ENCODE results near the gene CAT.

CAT gene

GRCh38 chr11:34441814-34442213, 3.1 kb downstream of the CAT start:
- Histone ChIP-seq H3K9me3 (ENCODE audit: control insufficient read depth, low read length) (no peaks in the 10 kb centered on the region), H3K36me3 (ENCODE audit: control insufficient read depth, insufficient read depth, low read length) (no peaks in the 10 kb centered on the region), H3K27ac (ENCODE audit: low read depth, low read length, severe bottlenecking) (no peak overlapping the region), H3K4me3 (ENCODE audit: extremely low read depth, insufficient read depth, low read length, poor library complexity, severe bottlenecking) (no peak overlapping the region), H3K4me1 (ENCODE audit: control insufficient read depth, insufficient read depth, low read length, poor library complexity, severe bottlenecking) (no peaks in the 10 kb centered on the region)

- no peak overlapping the region for H3K4me3 ChIP-seq (ENCODE audit: extremely low read depth, insufficient read depth, low read length, poor library complexity, severe bottlenecking)
- no peaks in the 10 kb centered on the region for H3K36me3 ChIP-seq (ENCODE audit: control insufficient read depth, insufficient read depth, low read length)
- H3K4me1 ChIP-seq (ENCODE audit: control insufficient read depth, insufficient read depth, low read length, poor library complexity, severe bottlenecking) = no peaks in the 10 kb centered on the region
- H3K27ac ChIP-seq (ENCODE audit: low read depth, low read length, severe bottlenecking) = no peak overlapping the region
- WGBS, 2 experiments (ENCODE audit: insufficient coverage in 2 of 2) = 75 to 100% methylated on average over 1 to 2 of the region's 3 CpGs
- no peaks in the 10 kb centered on the region for H3K9me3 ChIP-seq (ENCODE audit: control insufficient read depth, low read length)
Measured at GRCh38 chr11:34443136-34443535, 4.4 kb downstream of the CAT start.

- no peak overlapping the region for H3K4me3 ChIP-seq (ENCODE audit: extremely low read depth, insufficient read depth, low read length, poor library complexity, severe bottlenecking)
- WGBS, 2 experiments (ENCODE audit: insufficient coverage in 2 of 2) = 76 to 100% methylated on average over 2 to 3 of the region's 4 CpGs
- H3K27ac ChIP-seq (ENCODE audit: low read depth, low read length, severe bottlenecking) = no peak overlapping the region
- no peaks in the 10 kb centered on the region for H3K36me3 ChIP-seq (ENCODE audit: control insufficient read depth, insufficient read depth, low read length)
- H3K9me3 ChIP-seq (ENCODE audit: control insufficient read depth, low read length) = no peaks in the 10 kb centered on the region
- H3K4me1 ChIP-seq (ENCODE audit: control insufficient read depth, insufficient read depth, low read length, poor library complexity, severe bottlenecking) = no peaks in the 10 kb centered on the region
Measured at GRCh38 chr11:34444428-34444827, 5.7 kb downstream of the CAT start.

- Histone ChIP-seq H3K4me3 (ENCODE audit: extremely low read depth, insufficient read depth, low read length, poor library complexity, severe bottlenecking) (no peak overlapping the region), H3K36me3 (ENCODE audit: control insufficient read depth, insufficient read depth, low read length) (no peaks in the 10 kb centered on the region), H3K9me3 (ENCODE audit: control insufficient read depth, low read length) (no peaks in the 10 kb centered on the region), H3K27ac (ENCODE audit: low read depth, low read length, severe bottlenecking) (no peak overlapping the region), H3K4me1 (ENCODE audit: control insufficient read depth, insufficient read depth, low read length, poor library complexity, severe bottlenecking) (no peaks in the 10 kb centered on the region)
- 70% methylated on average over 4 of the region's 4 CpGs; no CpG with 5 or more reads in 1 of the 2 experiments for WGBS, 2 experiments (ENCODE audit: insufficient coverage in 2 of 2)
Measured at GRCh38 chr11:34445956-34446355, 7.2 kb downstream of the CAT start.

- Histone ChIP-seq H3K4me1 (ENCODE audit: control insufficient read depth, insufficient read depth, low read length, poor library complexity, severe bottlenecking) (no peaks in the 10 kb centered on the region), H3K9me3 (ENCODE audit: control insufficient read depth, low read length) (no peaks in the 10 kb centered on the region), H3K27ac (ENCODE audit: low read depth, low read length, severe bottlenecking) (no peak overlapping the region), H3K4me3 (ENCODE audit: extremely low read depth, insufficient read depth, low read length, poor library complexity, severe bottlenecking) (no peak overlapping the region), H3K36me3 (ENCODE audit: control insufficient read depth, insufficient read depth, low read length) (no peaks in the 10 kb centered on the region)
- 75 to 96% methylated on average over 3 of the region's 5 CpGs for WGBS, 2 experiments (ENCODE audit: insufficient coverage in 2 of 2)
Measured at GRCh38 chr11:34446386-34446785, 7.7 kb downstream of the CAT start.

GRCh38 chr11:34447044-34447443, 8.3 kb downstream of the CAT start:
- Histone ChIP-seq H3K9me3 (ENCODE audit: control insufficient read depth, low read length) (no peaks in the 10 kb centered on the region), H3K36me3 (ENCODE audit: control insufficient read depth, insufficient read depth, low read length) (no peaks in the 10 kb centered on the region)

GRCh38 chr11:34448223-34448994, 9.7 kb downstream of the CAT start:
- 94 to 95% methylated on average over 9 to 10 of the region's 11 CpGs for WGBS, 2 experiments (ENCODE audit: insufficient coverage in 2 of 2)
- Histone ChIP-seq H3K4me3 (ENCODE audit: extremely low read depth, insufficient read depth, low read length, poor library complexity, severe bottlenecking) (no peak overlapping the region), H3K4me1 (ENCODE audit: control insufficient read depth, insufficient read depth, low read length, poor library complexity, severe bottlenecking) (no peaks in the 10 kb centered on the region), H3K9me3 (ENCODE audit: control insufficient read depth, low read length) (no peaks in the 10 kb centered on the region), H3K36me3 (ENCODE audit: control insufficient read depth, insufficient read depth, low read length) (no peaks in the 10 kb centered on the region), H3K27ac (ENCODE audit: low read depth, low read length, severe bottlenecking) (no peak overlapping the region)

More at GRCh38 chr11:34447044-34447443, 8.3 kb downstream of the CAT start:
- H3K4me3 ChIP-seq (ENCODE audit: extremely low read depth, insufficient read depth, low read length, poor library complexity, severe bottlenecking) = no peak overlapping the region
- H3K27ac ChIP-seq (ENCODE audit: low read depth, low read length, severe bottlenecking) = no peak overlapping the region
- no peaks in the 10 kb centered on the region for H3K4me1 ChIP-seq (ENCODE audit: control insufficient read depth, insufficient read depth, low read length, poor library complexity, severe bottlenecking)

- Histone ChIP-seq H3K36me3 (ENCODE audit: control insufficient read depth, insufficient read depth, low read length) (no peaks in the 10 kb centered on the region), H3K27ac (ENCODE audit: low read depth, low read length, severe bottlenecking) (no peak overlapping the region), H3K4me1 (ENCODE audit: control insufficient read depth, insufficient read depth, low read length, poor library complexity, severe bottlenecking) (no peaks in the 10 kb centered on the region), H3K9me3 (ENCODE audit: control insufficient read depth, low read length) (no peaks in the 10 kb centered on the region), H3K4me3 (ENCODE audit: extremely low read depth, insufficient read depth, low read length, poor library complexity, severe bottlenecking) (no peak overlapping the region)
- 80 to 85% methylated on average over 2 to 3 of the region's 3 CpGs for WGBS, 2 experiments (ENCODE audit: insufficient coverage in 2 of 2)
Measured at GRCh38 chr11:34449013-34449412, 10.3 kb downstream of the CAT start.

- H3K4me3 ChIP-seq (ENCODE audit: extremely low read depth, insufficient read depth, low read length, poor library complexity, severe bottlenecking) = no peak overlapping the region
- H3K9me3 ChIP-seq (ENCODE audit: control insufficient read depth, low read length) = no peaks in the 10 kb centered on the region
- WGBS, 2 experiments (ENCODE audit: insufficient coverage in 2 of 2) = no CpG with 5 or more reads among the region's 3 CpGs
- H3K27ac ChIP-seq (ENCODE audit: low read depth, low read length, severe bottlenecking) = no peak overlapping the region
- H3K36me3 ChIP-seq (ENCODE audit: control insufficient read depth, insufficient read depth, low read length) = no peaks in the 10 kb centered on the region
- no peaks in the 10 kb centered on the region for H3K4me1 ChIP-seq (ENCODE audit: control insufficient read depth, insufficient read depth, low read length, poor library complexity, severe bottlenecking)
Measured at GRCh38 chr11:34451053-34451452, 12.3 kb downstream of the CAT start.

- WGBS, 2 experiments (ENCODE audit: insufficient coverage in 2 of 2) = no CpG with 5 or more reads among the region's 1 CpG
- H3K4me3 ChIP-seq (ENCODE audit: extremely low read depth, insufficient read depth, low read length, poor library complexity, severe bottlenecking) = no peak overlapping the region
- no peak overlapping the region for H3K27ac ChIP-seq (ENCODE audit: low read depth, low read length, severe bottlenecking)
- no peaks in the 10 kb centered on the region for H3K9me3 ChIP-seq (ENCODE audit: control insufficient read depth, low read length)
- no peaks in the 10 kb centered on the region for H3K36me3 ChIP-seq (ENCODE audit: control insufficient read depth, insufficient read depth, low read length)
- no peaks in the 10 kb centered on the region for H3K4me1 ChIP-seq (ENCODE audit: control insufficient read depth, insufficient read depth, low read length, poor library complexity, severe bottlenecking)
Measured at GRCh38 chr11:34454308-34455032, 15.7 kb downstream of the CAT start.

- Histone ChIP-seq H3K4me1 (ENCODE audit: control insufficient read depth, insufficient read depth, low read length, poor library complexity, severe bottlenecking) (no peaks in the 10 kb centered on the region), H3K27ac (ENCODE audit: low read depth, low read length, severe bottlenecking) (no peak overlapping the region), H3K36me3 (ENCODE audit: control insufficient read depth, insufficient read depth, low read length) (no peaks in the 10 kb centered on the region), H3K4me3 (ENCODE audit: extremely low read depth, insufficient read depth, low read length, poor library complexity, severe bottlenecking) (no peak overlapping the region), H3K9me3 (ENCODE audit: control insufficient read depth, low read length) (no peaks in the 10 kb centered on the region)
- WGBS, 2 experiments (ENCODE audit: insufficient coverage in 2 of 2) = 84 to 87% methylated on average over 2 of the region's 2 CpGs
Measured at GRCh38 chr11:34457607-34458006, 18.9 kb downstream of the CAT start.

Measured in mesodermal cell (in vitro differentiated cells).